LHCN-M2 (cell line): Measurements from ENCODE around the gene TCAP. TPM values are rescaled to one million over a fixed set of nuclear protein-coding genes. Genes with fewer than 3 reads are reported as not detected.
A peak's percentile ranks its signal among the peaks of the same experiment; 100 is the strongest.

Experiments
- DNase-seq: peaks from one replicate; pipeline ENCODE4 v3.0.0-alpha.2; 2012; ENCODE audit warnings: low read depth
- total RNA-seq: library from RNA; depleted of rRNA; stranded (reverse); fragments of >200 nt; gene quantifications from 2 replicates; pipeline ENCODE4 v1.2.3, GENCODE V29; 2014

The TCAP gene
- total RNA-seq, 1 experiment from 2014 or later = 0.40 TPM

DNA sequence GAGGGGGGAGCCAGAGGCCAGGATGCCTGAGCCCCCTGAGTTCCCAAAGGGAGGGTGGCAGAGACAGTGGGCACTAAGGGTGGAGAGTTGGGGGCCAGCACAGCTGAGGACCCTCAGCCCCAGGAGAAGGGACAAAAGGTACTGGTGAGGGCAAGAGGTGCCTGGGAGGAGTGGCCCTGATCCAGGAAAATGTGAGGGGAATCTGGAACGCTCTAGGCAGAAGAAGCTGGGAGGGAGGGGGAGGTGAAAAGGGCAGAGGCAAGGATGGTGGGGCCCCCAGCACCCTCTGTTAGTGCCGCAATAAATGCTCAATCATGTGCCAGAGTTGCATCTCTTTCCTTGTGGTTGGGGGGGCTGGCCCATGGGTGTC, 1.1 kb downstream of the TCAP start:
- no peak for DNase-seq

- peak; percentile 85 for DNase-seq
Measured at GRCh38 chr17:39666601-39667261, 1.6 kb downstream of the TCAP start.

DNA sequence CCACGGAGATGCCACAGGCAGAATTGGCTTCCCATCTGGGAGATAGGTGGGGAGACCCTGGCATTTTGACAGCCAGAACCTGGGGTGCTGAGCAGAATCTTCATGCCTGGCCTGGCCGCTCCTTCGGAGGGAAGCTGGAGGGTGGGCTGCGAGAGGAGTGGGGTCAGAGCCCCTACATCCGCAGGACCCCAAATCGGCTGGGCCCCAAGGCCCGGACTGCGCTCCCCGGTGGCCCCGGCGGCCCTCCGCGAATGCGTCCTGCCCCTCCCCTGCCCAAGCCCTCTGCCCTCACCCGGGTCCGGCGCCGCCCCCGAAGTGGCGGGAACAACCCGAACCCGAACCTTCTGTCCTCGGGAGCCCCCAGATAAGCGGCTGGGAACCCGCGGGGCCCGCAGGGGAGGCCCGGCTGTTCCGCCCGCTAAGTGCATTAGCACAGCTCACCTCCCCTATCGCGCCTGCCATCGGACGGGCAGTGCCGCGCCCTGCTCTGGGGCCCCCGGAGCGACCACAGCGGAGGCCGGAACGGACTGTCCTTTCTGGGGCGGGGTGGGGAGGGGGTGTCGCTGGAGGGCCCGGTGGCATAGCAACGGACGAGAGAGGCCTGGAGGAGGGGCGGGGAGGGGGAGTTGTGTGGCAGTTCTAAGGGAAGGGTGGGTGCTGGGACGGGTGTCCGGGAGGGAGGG, 2.3 kb downstream of the TCAP start:
- no peak for DNase-seq

GRCh38 chr17:39667945-39668924, 3.1 kb downstream of the TCAP start, which contains the start of gene PNMT:
PNMT (plus strand) TSS chr17:39668453; CDS start chr17:39668476, 23 bp downstream.
- no peak for DNase-seq

DNA sequence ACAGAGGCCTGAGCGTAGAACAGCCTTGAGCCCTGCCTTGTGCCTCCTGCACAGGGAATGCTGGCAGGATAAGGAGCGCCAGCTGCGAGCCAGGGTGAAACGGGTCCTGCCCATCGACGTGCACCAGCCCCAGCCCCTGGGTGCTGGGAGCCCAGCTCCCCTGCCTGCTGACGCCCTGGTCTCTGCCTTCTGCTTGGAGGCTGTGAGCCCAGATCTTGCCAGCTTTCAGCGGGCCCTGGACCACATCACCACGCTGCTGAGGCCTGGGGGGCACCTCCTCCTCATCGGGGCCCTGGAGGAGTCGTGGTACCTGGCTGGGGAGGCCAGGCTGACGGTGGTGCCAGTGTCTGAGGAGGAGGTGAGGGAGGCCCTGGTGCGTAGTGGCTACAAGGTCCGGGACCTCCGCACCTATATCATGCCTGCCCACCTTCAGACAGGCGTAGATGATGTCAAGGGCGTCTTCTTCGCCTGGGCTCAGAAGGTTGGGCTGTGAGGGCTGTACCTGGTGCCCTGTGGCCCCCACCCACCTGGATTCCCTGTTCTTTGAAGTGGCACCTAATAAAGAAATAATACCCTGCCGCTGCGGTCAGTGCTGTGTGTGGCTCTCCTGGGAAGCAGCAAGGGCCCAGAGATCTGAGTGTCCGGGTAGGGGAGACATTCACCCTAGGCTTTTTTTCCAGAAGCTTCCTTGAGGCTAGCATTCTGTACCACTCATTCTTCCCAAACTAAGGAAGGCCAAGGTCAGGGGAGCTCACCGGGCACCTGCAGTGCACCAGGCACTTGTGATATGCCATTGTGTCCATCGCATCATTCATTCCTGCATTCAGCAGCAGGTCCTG, 5.0 kb downstream of the TCAP start:
- DNase-seq = no peak

DNA sequence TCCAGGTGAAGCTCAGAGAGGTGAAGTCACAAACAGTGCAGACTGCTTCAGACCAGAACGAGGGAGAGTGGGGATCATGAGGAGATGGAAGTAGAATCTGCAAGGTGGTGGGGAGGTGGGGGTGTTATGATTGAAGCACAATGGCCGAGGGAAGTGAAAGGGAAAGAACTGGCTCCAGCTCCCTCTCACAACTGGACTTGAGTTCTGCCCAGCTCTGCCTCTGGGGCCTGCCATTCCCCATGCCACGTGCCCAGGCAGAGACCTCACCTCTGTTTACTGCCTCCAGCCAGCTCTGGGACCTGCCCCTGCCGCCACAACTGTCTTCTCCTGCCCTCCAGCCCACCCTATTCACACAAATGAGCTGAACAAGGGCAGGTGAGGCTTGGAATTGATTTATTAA, 5.6 kb downstream of the TCAP start:
- no peak for DNase-seq

- peak; percentile 40 for DNase-seq
Measured at GRCh38 chr17:39671651-39672521, 6.7 kb downstream of the TCAP start.

DNA sequence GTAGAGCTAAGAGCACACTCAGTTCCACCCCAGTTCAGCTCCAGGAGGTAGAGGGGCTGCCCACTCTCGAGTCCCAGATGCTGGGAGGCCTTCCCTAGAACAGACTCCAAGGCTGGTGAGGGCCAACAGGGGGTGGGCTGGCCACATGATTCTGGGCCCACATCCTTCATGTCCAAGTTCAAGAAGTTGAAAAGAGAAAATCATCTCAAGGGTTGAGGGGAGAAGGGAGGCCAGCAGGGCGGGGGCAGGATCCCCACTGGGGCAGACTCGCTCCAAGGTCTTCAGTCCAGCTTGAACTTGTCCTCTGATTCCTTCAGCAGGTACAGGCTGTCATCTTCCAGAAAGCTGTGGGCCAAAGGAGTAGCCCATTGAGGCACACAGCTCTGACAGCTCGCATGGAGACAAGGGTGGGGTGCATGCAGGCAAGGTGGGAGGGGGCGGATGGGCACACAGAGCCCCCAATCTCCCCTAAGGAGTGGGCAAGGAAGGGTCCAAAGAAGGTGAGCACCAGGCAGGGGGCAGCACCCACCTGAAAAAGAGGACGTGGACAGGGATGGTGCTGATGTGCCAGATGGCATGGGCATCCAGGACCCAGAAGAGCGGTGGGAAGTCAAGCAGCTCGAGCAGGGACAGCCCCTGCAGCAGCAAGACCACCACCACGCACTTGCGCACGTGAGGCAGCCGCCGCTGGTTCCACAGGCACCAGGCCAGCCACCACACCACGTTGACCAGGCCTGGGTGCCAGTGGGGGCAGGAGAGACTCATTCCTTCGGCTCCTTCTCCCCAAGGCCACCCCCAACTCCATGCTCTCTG, 7.6 kb downstream of the TCAP start:
- no peak for DNase-seq

DNA sequence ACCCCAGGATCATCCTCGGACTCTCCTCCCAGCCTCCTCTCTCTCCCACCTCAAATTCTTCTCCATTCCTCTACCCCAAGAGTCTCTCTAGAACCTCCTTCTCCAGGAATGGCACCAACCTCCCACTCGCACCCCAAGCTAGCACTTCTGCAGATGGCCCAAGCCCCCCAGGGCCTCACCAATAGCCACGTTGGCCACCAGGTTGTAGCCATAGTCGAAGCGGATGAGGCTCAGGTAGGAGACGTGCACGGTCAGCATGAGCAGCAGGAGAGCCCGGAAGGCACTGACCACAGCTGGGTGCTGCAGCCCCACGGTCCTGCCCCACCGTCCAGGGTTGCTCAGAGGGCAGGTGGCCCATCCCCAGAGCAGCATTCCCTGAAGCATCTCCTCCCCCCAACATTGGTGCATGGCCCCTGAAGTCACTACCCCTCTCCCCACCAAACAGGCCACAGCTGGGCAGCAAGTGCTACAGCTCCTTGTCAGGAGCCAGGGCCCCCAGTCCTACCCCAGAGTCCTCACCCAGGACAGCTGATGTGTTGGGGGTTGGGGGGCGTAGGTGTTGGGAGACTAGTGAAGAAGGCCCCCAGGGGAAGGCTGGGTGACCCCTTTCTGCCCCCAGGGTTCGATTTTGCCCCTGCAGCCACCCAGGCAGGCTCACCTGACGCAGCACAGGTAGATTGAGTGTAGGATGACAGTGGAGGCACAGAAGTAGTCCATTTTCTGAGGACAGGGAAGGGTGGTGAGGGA, 8.4 kb downstream of the TCAP start:
- no peak for DNase-seq

DNA sequence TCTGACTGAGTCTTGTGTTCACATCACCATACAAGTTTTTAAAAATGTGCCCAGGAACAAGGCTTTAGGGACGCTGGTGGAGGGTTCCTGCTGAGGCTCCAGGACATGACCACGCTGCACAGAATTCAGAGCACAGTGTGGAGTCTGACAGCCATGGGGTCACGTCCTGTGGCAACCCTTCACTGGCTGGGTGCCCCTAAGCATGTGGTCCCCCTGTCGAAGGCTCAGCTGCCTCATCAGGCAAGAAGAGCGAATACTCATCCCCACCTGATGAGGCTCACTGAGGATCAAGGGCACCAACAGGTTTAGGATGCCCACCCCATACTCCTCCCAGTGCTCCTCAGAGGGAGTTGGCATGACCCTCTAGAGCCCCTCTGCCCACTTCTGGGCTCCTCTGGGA, 9.0 kb downstream of the TCAP start:
- DNase-seq = no peak

- DNase-seq = no peak
Measured at GRCh38 chr17:39674702-39675389, 9.7 kb downstream of the TCAP start.

DNA sequence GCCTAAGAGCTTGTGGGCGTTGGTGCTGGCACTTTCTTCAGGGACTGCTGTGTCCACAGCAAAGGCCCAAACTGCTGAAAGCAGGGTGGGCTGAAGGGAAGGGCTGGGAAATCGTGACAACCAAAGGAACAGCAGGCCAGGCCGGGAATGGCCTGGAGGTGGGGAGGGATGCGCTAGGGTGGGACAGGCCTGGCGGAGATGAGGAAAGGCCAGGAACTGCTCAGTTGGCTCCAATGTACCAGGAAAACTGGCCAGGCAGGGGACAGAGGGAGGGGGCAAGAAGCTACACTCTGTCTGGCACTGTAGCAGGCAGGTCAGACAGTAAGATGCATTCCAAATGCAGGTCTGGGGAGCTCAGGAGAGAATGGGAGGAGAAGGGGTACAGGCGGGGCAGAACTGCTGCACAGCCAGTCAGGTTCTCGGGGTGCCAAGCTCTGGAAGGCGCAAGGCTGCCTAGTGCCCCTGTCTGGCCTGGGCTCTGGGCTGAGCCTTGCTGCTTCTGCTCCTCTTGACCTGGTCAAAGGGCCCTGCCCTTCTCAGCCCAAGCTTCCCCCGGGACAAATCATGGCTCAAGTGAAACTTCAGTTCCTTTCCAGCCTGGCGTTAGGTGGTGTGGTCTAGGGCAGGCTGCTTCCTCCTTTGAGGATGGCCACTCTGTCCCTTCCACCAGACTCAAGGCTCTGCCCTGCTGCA, 10.4 kb downstream of the TCAP start:
- no peak for DNase-seq

DNA sequence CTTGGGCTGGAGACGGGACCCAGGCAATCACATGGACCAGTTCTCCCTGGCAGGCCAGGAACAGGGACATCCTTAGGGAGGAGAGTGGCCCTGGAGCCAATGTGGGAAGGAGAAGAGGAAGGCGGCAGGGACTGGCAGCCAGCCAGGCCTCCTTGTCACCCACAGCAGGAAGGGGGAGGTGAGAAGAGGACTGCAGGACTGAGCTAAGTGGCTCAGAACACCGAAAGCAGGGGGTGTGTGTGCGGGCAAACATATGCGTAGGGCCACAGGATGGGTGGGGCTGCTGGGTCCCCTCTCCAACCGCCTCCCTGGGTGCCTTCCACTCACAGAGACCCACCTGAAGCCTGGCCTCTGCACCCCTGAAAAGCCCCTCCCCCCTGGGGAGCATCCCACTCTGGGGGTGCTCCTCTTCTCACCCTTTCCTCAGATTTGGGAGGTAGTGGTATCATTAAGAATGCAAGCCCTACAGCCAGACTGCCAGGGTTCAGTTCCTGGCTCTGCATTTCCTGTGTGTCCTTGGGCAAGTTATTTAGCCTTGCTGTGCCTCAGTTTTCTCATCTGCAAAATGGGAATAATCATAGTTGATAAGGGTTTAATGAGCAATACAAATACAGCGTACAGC, 11.2 kb downstream of the TCAP start:
- DNase-seq = no peak

DNA sequence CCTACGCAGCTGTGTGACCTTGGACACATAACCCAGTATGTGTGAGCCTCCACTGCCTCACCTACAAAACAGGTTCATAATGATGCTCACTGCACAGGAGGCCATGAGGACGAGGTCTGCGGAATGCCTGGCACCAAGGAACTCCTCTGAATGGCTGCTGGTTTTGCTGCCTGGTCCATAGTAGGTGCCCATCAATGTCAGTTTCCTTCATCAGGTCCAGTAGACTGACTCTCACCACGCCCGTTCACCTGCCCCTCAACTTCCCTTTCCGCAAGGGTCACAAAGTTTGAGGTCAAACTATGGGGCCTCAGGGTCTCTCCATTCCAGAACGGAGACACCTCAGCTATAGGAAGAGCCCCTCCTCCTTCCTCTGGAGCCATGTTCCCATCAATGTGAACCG, 11.9 kb downstream of the TCAP start:
- no peak for DNase-seq

- no peak for DNase-seq
Measured at GRCh38 chr17:39677542-39678339, 12.6 kb downstream of the TCAP start.
